ENCODE measurements around the gene UXS1. TPM values are rescaled to one million over a fixed set of nuclear protein-coding genes. Genes with fewer than 3 reads are reported as not detected.

The UXS1 gene
- total RNA-seq, 1 donor from 2014 or later, result 49.2 TPM

- H3K9me3 Mint-ChIP-seq (ENCODE audit: unreplicated experiment), result no peaks in the 10 kb centered on the region
- H2AFZ ChIP-seq (ENCODE audit: low read depth, low read length), result no peak overlapping the region
- H3K79me2 ChIP-seq (ENCODE audit: insufficient read depth, low read length), result no peaks in the 10 kb centered on the region
- H3K4me3 ChIP-seq (ENCODE audit: insufficient read depth, low read depth, low read length), result no peak overlapping the region
- H4K20me1 ChIP-seq (ENCODE audit: insufficient read depth, low read length), result peaks cover 12% of the 10 kb centered on the region
- H3K27me3 ChIP-seq (ENCODE audit: insufficient read depth, low read length), result no peaks in the 10 kb centered on the region
- H3K36me3 Mint-ChIP-seq (ENCODE audit: low read depth, unreplicated experiment), result peaks cover 3% of the 10 kb centered on the region
- H3K4me2 ChIP-seq (ENCODE audit: low read length), result no peak overlapping the region
- H3K9me3 ChIP-seq (ENCODE audit: insufficient read depth, low read depth, low read length), result no peaks in the 10 kb centered on the region
- H3K27ac Mint-ChIP-seq (ENCODE audit: unreplicated experiment), result no peak overlapping the region
- peaks cover 5% of the 10 kb centered on the region for H3K4me1 Mint-ChIP-seq (ENCODE audit: low read depth, unreplicated experiment)
- DNase-seq (ENCODE audit: low read depth) (no peak), FAIRE-seq (no peak)
- no peak overlapping the region for H3K9ac ChIP-seq (ENCODE audit: low read length)
- no peaks in the 10 kb centered on the region for H3K36me3 ChIP-seq (ENCODE audit: insufficient read depth, low read length)
- H3K4me1 ChIP-seq (ENCODE audit: insufficient read depth, low read length), result no peaks in the 10 kb centered on the region
- H3K4me3 Mint-ChIP-seq (ENCODE audit: unreplicated experiment), result no peak overlapping the region
- no peak overlapping the region for H3K27ac ChIP-seq (ENCODE audit: low read depth, low read length)
- no peaks in the 10 kb centered on the region for H3K27me3 Mint-ChIP-seq (ENCODE audit: low read depth, unreplicated experiment)
- no peak for TF ChIP-seq CTCF (IDR thresholded peaks at IDR 0.05; ENCODE audit: insufficient read depth, low read depth, low read length)
- TF ChIP-seq EZH2 (IDR thresholded peaks at IDR 0.05; ENCODE audit: insufficient read depth, low read length), result no peak
Measured at GRCh38 chr2:106105151-106105922, 88.8 kb downstream of the UXS1 start.

- Histone ChIP-seq H3K9me3 (ENCODE audit: insufficient read depth, low read depth, low read length) (no peaks in the 10 kb centered on the region), H4K20me1 (ENCODE audit: insufficient read depth, low read length) (peaks cover 12% of the 10 kb centered on the region), H3K36me3 (ENCODE audit: insufficient read depth, low read length) (no peaks in the 10 kb centered on the region), H3K9ac (ENCODE audit: low read length) (no peak overlapping the region), H3K27me3 (ENCODE audit: insufficient read depth, low read length) (no peaks in the 10 kb centered on the region), H3K4me1 (ENCODE audit: insufficient read depth, low read length) (no peaks in the 10 kb centered on the region), H3K79me2 (ENCODE audit: insufficient read depth, low read length) (no peaks in the 10 kb centered on the region), H3K27ac (ENCODE audit: low read depth, low read length) (no peak overlapping the region), H3K4me2 (ENCODE audit: low read length) (no peak overlapping the region), H3K4me3 (ENCODE audit: insufficient read depth, low read depth, low read length) (no peak overlapping the region), H2AFZ (ENCODE audit: low read depth, low read length) (no peak overlapping the region)
- DNase-seq (ENCODE audit: low read depth) (peak; percentile 26), FAIRE-seq (peak; percentile 50)
- no peak overlapping the region for H3K4me3 Mint-ChIP-seq (ENCODE audit: unreplicated experiment)
- H3K27ac Mint-ChIP-seq (ENCODE audit: unreplicated experiment), result no peak overlapping the region
- H3K36me3 Mint-ChIP-seq (ENCODE audit: low read depth, unreplicated experiment), result peaks cover 3% of the 10 kb centered on the region
- H3K9me3 Mint-ChIP-seq (ENCODE audit: unreplicated experiment), result no peaks in the 10 kb centered on the region
- H3K27me3 Mint-ChIP-seq (ENCODE audit: low read depth, unreplicated experiment), result no peaks in the 10 kb centered on the region
- TF ChIP-seq EZH2 (IDR thresholded peaks at IDR 0.05; ENCODE audit: insufficient read depth, low read length), result no peak
- peak; percentile 98 for TF ChIP-seq CTCF (IDR thresholded peaks at IDR 0.05; ENCODE audit: insufficient read depth, low read depth, low read length)
- peaks cover 1% of the 10 kb centered on the region for H3K4me1 Mint-ChIP-seq (ENCODE audit: low read depth, unreplicated experiment)
Measured at GRCh38 chr2:106104332-106105062, 89.6 kb downstream of the UXS1 start.
